ENCODE results near the gene ZBP1. TPM values are rescaled to one million over a fixed set of nuclear protein-coding genes. Genes with fewer than 3 reads are reported as not detected.

Gene ZBP1
- total RNA-seq, 3 donors from 2014 or later (not counting 1 experiment from before 2014, with no cell fraction given), result 95.4 to 99.7 (median 97.8) TPM

- Mint-ChIP-seq H3K4me1 (no peaks in the 10 kb centered on the region), H3K4me3 (no peak overlapping the region), H3K36me3 (no peaks in the 10 kb centered on the region), H3K27me3 (ENCODE audit: low read depth in 2 of 2) (peaks cover 8 to 33% of the 10 kb centered on the region in 2 donors), H3K9me3 (no peaks in the 10 kb centered on the region), H3K27ac (no peak overlapping the region)
- ATAC-seq (no peak), DNase-seq (no peak)
- H3K4me1 ChIP-seq (ENCODE audit: control insufficient read depth, insufficient read depth, low read length), result no peaks in the 10 kb centered on the region
- intact Hi-C loops (cut with micrococcal nuclease), result no loop called here
- H3K9me3 ChIP-seq (ENCODE audit: control insufficient read depth, insufficient read depth, low read length), result no peaks in the 10 kb centered on the region
- H3K27me3 ChIP-seq (ENCODE audit: control insufficient read depth, insufficient read depth, low read length), result no peaks in the 10 kb centered on the region
- 89% methylated on average over 11 of the region's 11 CpGs for WGBS (ENCODE audit: insufficient coverage)
- no peaks in the 10 kb centered on the region for H3K36me3 ChIP-seq (ENCODE audit: control insufficient read depth, insufficient read depth, low read length)
- TF ChIP-seq CTCF (IDR thresholded peaks at IDR 0.05), result no peak
- H3K27ac ChIP-seq (ENCODE audit: low read length), result no peak overlapping the region
- H3K4me3 ChIP-seq (ENCODE audit: low read length), result no peak overlapping the region
Observed at GRCh38 chr20:57564951-57565642, 55.1 kb downstream of the ZBP1 start.

- Mint-ChIP-seq H3K27ac (no peak overlapping the region), H3K4me1 (no peaks in the 10 kb centered on the region), H3K27me3 (ENCODE audit: low read depth in 2 of 2) (peaks cover 9 to 34% of the 10 kb centered on the region in 2 donors), H3K36me3 (no peaks in the 10 kb centered on the region), H3K9me3 (no peaks in the 10 kb centered on the region), H3K4me3 (no peak overlapping the region)
- TF ChIP-seq CTCF (IDR thresholded peaks at IDR 0.05), result no peak
- ATAC-seq, result no peak
- 82% methylated on average over 14 of the region's 14 CpGs for WGBS (ENCODE audit: insufficient coverage)
- no peaks in the 10 kb centered on the region for H3K4me1 ChIP-seq (ENCODE audit: control insufficient read depth, insufficient read depth, low read length)
- no peak overlapping the region for H3K4me3 ChIP-seq (ENCODE audit: low read length)
- H3K36me3 ChIP-seq (ENCODE audit: control insufficient read depth, insufficient read depth, low read length), result no peaks in the 10 kb centered on the region
- H3K27me3 ChIP-seq (ENCODE audit: control insufficient read depth, insufficient read depth, low read length), result no peaks in the 10 kb centered on the region
- intact Hi-C loops (cut with micrococcal nuclease), result no loop called here
- H3K27ac ChIP-seq (ENCODE audit: low read length), result no peak overlapping the region
- no peak for DNase-seq
- H3K9me3 ChIP-seq (ENCODE audit: control insufficient read depth, insufficient read depth, low read length), result no peaks in the 10 kb centered on the region
Observed at GRCh38 chr20:57564180-57564802, 55.9 kb downstream of the ZBP1 start.

- Mint-ChIP-seq H3K36me3 (no peaks in the 10 kb centered on the region), H3K4me3 (no peak overlapping the region), H3K27me3 (ENCODE audit: low read depth in 2 of 2) (peaks cover 11 to 36% of the 10 kb centered on the region in 2 donors), H3K27ac (no peak overlapping the region), H3K9me3 (no peaks in the 10 kb centered on the region), H3K4me1 (no peaks in the 10 kb centered on the region)
- Histone ChIP-seq H3K27ac (ENCODE audit: low read length) (no peak overlapping the region), H3K9me3 (ENCODE audit: control insufficient read depth, insufficient read depth, low read length) (no peaks in the 10 kb centered on the region), H3K27me3 (ENCODE audit: control insufficient read depth, insufficient read depth, low read length) (no peaks in the 10 kb centered on the region), H3K4me1 (ENCODE audit: control insufficient read depth, insufficient read depth, low read length) (no peaks in the 10 kb centered on the region), H3K36me3 (ENCODE audit: control insufficient read depth, insufficient read depth, low read length) (no peaks in the 10 kb centered on the region), H3K4me3 (ENCODE audit: low read length) (no peak overlapping the region)
- no peak for ATAC-seq
- no peak for TF ChIP-seq CTCF (IDR thresholded peaks at IDR 0.05)
- WGBS (ENCODE audit: insufficient coverage), result 89% methylated on average over 12 of the region's 12 CpGs
- no peak for DNase-seq
- intact Hi-C loops (cut with micrococcal nuclease), result no loop called here
Observed at GRCh38 chr20:57563522-57563921, 56.7 kb downstream of the ZBP1 start.
